Measurements from ENCODE around the gene CTSV.

Gene CTSV

GRCh38 chr9:97038611-97039513, at the start of gene CTSV (continued):
- TF ChIP-seq ZNF558 (tag by site-specific recombination; IDR thresholded peaks at IDR 0.05) (no peak), ZNF544 (tag by site-specific recombination; IDR thresholded peaks at IDR 0.05) (no peak), HOXA7 (CRISPR knock-in tag; IDR thresholded peaks at IDR 0.05; ENCODE audit: borderline replicate concordance) (no peak), SP2 (tag by site-specific recombination; IDR thresholded peaks at IDR 0.05) (peak; percentile 78), ZNF560 (tag by site-specific recombination; IDR thresholded peaks at IDR 0.05; ENCODE audit: borderline replicate concordance) (no peak), YY2 (tag by site-specific recombination; IDR thresholded peaks at IDR 0.05) (no peak), ZXDB (tag by site-specific recombination; IDR thresholded peaks at IDR 0.05) (0 out of 2 replicates have a peak, but pooled peaks have one; percentile 28), ZNF677 (tag by site-specific recombination; IDR thresholded peaks at IDR 0.05) (no peak), KLF8 (tag by site-specific recombination; IDR thresholded peaks at IDR 0.05) (0 out of 2 replicates have a peak, but pooled peaks have one; percentile 51), ZNF155 (tag by site-specific recombination; IDR thresholded peaks at IDR 0.05) (no peak), ZNF549 (tag by site-specific recombination; IDR thresholded peaks at IDR 0.05) (no peak), ZNF16 (tag by site-specific recombination; IDR thresholded peaks at IDR 0.05; ENCODE audit: low read depth) (no peak), ZNF132 (tag by site-specific recombination; IDR thresholded peaks at IDR 0.05; ENCODE audit: borderline replicate concordance) (no peak), ZNF629 (tag by site-specific recombination; IDR thresholded peaks at IDR 0.05) (peak; percentile 65; the same call in 1 of the 2 replicates), ZNF530 (tag by site-specific recombination; IDR thresholded peaks at IDR 0.05; ENCODE audit: low read depth) (no peak), ZNF747 (tag by site-specific recombination; IDR thresholded peaks at IDR 0.05) (no peak), ZBTB8A (tag by site-specific recombination; IDR thresholded peaks at IDR 0.05) (peak; percentile 95), SALL2 (tag by site-specific recombination; IDR thresholded peaks at IDR 0.05; ENCODE audit: borderline replicate concordance) (no peak), ZEB2 (tag by site-specific recombination; IDR thresholded peaks at IDR 0.05) (0 out of 2 replicates have a peak, but pooled peaks have one; percentile 38), GLIS2 (tag by site-specific recombination; IDR thresholded peaks at IDR 0.05) (peak; percentile 26; the same call in 1 of the 2 replicates), KLF16 (tag by site-specific recombination; IDR thresholded peaks at IDR 0.05) (no peak), ZNF24 (tag by site-specific recombination; IDR thresholded peaks at IDR 0.05) (0 out of 2 replicates have a peak, but pooled peaks have one; percentile 16), ZNF843 (tag by site-specific recombination; IDR thresholded peaks at IDR 0.05) (no peak), MYNN (tag by site-specific recombination; IDR thresholded peaks at IDR 0.05; ENCODE audit: borderline replicate concordance) (no peak), SP7 (tag by site-specific recombination; IDR thresholded peaks at IDR 0.05) (peak; percentile 60), ZFHX2 (tag by site-specific recombination; conservative IDR thresholded peaks at IDR 0.05) (peak; percentile 53), ZNF423 (tag by site-specific recombination; IDR thresholded peaks at IDR 0.05) (no peak)
- TF ChIP-seq, protein P1, sequence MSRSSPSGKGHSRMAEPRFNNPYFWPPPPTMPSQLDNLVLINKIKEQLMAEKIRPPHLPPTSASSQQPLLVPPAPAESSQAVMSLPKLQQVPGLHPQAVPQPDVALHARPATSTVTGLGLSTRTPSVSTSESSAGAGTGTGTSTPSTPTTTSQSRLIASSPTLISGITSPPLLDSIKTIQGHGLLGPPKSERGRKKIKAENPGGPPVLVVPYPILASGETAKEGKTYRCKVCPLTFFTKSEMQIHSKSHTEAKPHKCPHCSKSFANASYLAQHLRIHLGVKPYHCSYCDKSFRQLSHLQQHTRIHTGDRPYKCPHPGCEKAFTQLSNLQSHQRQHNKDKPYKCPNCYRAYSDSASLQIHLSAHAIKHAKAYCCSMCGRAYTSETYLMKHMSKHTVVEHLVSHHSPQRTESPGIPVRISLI (tag by site-specific recombination; IDR thresholded peaks at IDR 0.05) = no peak
- TF ChIP-seq, protein P2, sequence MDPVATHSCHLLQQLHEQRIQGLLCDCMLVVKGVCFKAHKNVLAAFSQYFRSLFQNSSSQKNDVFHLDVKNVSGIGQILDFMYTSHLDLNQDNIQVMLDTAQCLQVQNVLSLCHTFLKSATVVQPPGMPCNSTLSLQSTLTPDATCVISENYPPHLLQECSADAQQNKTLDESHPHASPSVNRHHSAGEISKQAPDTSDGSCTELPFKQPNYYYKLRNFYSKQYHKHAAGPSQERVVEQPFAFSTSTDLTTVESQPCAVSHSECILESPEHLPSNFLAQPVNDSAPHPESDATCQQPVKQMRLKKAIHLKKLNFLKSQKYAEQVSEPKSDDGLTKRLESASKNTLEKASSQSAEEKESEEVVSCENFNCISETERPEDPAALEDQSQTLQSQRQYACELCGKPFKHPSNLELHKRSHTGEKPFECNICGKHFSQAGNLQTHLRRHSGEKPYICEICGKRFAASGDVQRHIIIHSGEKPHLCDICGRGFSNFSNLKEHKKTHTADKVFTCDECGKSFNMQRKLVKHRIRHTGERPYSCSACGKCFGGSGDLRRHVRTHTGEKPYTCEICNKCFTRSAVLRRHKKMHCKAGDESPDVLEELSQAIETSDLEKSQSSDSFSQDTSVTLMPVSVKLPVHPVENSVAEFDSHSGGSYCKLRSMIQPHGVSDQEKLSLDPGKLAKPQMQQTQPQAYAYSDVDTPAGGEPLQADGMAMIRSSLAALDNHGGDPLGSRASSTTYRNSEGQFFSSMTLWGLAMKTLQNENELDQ (tag by site-specific recombination; IDR thresholded peaks at IDR 0.05; ENCODE audit: low read depth) = no peak
- TF ChIP-seq, protein P3, sequence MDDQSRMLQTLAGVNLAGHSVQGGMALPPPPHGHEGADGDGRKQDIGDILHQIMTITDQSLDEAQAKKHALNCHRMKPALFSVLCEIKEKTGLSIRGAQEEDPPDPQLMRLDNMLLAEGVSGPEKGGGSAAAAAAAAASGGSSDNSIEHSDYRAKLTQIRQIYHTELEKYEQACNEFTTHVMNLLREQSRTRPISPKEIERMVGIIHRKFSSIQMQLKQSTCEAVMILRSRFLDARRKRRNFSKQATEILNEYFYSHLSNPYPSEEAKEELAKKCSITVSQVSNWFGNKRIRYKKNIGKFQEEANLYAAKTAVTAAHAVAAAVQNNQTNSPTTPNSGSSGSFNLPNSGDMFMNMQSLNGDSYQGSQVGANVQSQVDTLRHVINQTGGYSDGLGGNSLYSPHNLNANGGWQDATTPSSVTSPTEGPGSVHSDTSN (CRISPR knock-in tag; IDR thresholded peaks at IDR 0.05) = 0 out of 2 replicates have a peak, but pooled peaks have one; percentile 62
- TF ChIP-seq, protein P4, sequence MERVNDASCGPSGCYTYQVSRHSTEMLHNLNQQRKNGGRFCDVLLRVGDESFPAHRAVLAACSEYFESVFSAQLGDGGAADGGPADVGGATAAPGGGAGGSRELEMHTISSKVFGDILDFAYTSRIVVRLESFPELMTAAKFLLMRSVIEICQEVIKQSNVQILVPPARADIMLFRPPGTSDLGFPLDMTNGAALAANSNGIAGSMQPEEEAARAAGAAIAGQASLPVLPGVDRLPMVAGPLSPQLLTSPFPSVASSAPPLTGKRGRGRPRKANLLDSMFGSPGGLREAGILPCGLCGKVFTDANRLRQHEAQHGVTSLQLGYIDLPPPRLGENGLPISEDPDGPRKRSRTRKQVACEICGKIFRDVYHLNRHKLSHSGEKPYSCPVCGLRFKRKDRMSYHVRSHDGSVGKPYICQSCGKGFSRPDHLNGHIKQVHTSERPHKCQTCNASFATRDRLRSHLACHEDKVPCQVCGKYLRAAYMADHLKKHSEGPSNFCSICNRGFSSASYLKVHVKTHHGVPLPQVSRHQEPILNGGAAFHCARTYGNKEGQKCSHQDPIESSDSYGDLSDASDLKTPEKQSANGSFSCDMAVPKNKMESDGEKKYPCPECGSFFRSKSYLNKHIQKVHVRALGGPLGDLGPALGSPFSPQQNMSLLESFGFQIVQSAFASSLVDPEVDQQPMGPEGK (tag by site-specific recombination; IDR thresholded peaks at IDR 0.05) = peak; percentile 86
- TF ChIP-seq, protein P5, sequence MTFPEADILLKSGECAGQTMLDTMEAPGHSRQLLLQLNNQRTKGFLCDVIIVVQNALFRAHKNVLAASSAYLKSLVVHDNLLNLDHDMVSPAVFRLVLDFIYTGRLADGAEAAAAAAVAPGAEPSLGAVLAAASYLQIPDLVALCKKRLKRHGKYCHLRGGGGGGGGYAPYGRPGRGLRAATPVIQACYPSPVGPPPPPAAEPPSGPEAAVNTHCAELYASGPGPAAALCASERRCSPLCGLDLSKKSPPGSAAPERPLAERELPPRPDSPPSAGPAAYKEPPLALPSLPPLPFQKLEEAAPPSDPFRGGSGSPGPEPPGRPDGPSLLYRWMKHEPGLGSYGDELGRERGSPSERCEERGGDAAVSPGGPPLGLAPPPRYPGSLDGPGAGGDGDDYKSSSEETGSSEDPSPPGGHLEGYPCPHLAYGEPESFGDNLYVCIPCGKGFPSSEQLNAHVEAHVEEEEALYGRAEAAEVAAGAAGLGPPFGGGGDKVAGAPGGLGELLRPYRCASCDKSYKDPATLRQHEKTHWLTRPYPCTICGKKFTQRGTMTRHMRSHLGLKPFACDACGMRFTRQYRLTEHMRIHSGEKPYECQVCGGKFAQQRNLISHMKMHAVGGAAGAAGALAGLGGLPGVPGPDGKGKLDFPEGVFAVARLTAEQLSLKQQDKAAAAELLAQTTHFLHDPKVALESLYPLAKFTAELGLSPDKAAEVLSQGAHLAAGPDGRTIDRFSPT (tag by site-specific recombination; IDR thresholded peaks at IDR 0.05) = peak; percentile 43; the same call in 1 of the 2 replicates
